Measurements from ENCODE around the gene PVRIG. TPM values are rescaled to one million over a fixed set of nuclear protein-coding genes. Genes with fewer than 3 reads are reported as not detected.
"Not testable (repeated sequence)": the region's sequence is repeated elsewhere in the genome, so short reads cannot be mapped to it uniquely, and the experiment has no call there.

The PVRIG gene
- total RNA-seq, 1 donor from 2014 or later: 0.12 TPM

DNA sequence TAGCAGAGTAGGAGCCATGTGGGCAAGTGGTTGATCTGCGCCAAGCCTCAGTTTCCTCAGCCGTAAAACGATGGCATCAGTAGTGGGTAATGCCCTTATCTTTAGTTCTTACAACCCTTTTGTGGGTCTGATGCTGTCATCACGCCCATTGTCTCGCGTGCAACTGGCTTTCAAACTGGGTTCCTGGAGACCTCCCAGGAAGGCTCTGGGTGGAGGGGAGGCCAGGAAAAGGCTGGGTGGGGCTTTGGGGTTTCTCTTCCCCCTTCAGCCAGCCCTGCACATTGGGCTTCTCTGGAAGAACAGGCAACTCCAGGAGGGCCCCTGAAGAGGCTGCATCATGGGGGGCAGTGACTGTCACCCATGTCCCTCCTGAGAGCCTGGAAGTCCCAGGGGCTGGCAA is 5.1 kb downstream of the PVRIG start:
- DNase-seq (ENCODE audit: extremely low read depth, low read depth, low spot score): not testable (repeated sequence)

DNA sequence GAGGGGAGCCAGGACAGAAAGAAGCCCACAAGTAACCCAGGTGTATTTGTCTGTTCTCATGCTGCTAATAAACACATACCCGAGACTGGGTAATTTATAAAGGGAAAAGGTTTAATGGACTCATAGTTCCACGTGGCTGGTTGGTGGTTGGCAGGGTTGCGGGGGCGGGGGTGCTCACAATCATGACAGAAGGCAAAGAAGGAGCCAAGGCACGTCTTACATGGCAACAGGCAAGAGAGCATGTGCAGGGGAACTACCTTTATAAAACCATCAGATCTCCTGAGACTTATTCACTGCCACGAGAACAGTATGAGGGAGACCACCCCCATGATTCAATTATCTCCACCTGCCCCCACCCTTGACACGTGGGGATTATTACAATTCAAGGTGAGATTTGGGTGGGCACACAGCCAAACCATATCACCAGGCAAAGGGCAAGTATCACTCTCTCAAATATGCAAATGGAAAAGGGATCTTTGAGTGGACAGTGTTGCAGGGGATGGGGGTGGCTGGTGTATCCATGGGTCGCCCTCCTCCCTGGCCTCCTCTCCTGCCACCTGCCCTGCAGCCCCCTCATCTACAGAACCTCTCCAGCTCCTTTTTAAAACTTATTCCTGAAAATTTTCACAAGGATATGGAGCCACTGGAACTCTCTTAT is 15.0 kb downstream of the PVRIG start:
- DNase-seq (ENCODE audit: extremely low read depth, low read depth, low spot score): not testable (repeated sequence)

DNA sequence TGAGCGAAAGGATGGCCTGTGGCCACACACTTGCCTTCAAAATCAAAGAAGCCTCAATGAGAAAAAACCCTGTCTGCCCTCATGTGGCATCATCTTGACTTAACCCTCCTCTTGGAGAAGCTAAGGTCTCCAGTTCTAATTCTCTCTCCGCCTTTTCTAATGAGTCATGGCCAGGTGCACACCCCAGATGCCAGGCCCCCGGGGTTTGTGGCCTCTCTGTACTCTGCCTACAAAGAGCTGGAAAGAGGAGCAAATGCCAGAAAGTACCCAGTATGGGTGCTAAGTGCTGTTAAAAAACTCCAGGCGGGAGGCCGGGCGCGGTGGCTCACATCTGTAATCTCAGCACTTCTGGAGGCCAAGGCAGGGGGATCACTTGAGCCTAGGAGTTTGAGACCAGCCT is 20.2 kb downstream of the PVRIG start:
- not testable (repeated sequence) for DNase-seq (ENCODE audit: extremely low read depth, low read depth, low spot score)

DNA sequence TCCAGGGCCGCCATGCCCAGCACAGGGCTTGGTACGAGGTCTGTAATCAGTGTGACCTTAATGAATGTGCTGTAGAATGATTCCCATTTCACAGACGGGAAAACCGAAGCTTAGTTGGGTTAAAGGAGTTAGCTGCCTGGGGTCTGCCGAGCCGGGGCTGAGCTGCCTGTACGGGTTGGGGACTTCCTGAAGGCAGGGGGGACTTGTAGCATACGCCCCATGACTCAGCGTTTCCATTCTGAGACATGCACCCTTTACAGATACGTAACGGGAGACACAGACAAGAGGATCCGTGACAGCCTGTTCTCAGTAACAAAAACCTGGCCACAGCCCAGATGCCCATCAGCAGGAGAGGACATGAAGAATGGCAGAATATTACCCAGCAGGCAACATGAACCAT is 23.6 kb downstream of the PVRIG start:
- not testable (repeated sequence) for DNase-seq (ENCODE audit: extremely low read depth, low read depth, low spot score)

DNA sequence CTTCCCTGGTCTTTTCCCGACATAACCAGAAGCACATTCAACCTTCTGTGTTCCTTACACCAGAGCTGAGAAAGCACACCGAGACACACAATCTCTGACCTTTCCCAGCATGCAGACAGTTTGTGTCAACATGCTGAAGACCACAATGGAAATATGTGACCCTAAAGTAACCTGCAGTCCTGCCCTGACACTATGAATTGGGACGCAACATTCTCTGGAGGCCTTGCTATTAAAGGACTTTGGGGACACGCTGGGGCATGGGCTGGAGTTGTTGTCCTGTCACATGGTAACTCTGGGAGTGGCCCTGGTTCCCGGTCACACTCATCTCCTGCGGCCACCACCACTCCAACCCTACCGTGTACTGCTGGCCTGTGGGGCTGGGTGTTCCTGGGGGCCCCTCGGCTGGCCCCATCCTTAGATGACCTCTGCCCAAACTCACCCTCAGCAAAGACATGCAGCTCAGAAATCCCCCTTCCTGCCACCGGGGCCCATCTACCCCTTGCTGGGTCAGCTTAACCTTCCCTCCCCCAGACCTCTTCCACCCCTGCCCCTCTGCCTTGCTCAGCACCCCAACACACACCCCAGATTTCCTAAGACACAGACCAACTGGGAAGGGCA is 25.3 kb downstream of the PVRIG start:
- DNase-seq (ENCODE audit: extremely low read depth, low read depth, low spot score): not testable (repeated sequence)

DNA sequence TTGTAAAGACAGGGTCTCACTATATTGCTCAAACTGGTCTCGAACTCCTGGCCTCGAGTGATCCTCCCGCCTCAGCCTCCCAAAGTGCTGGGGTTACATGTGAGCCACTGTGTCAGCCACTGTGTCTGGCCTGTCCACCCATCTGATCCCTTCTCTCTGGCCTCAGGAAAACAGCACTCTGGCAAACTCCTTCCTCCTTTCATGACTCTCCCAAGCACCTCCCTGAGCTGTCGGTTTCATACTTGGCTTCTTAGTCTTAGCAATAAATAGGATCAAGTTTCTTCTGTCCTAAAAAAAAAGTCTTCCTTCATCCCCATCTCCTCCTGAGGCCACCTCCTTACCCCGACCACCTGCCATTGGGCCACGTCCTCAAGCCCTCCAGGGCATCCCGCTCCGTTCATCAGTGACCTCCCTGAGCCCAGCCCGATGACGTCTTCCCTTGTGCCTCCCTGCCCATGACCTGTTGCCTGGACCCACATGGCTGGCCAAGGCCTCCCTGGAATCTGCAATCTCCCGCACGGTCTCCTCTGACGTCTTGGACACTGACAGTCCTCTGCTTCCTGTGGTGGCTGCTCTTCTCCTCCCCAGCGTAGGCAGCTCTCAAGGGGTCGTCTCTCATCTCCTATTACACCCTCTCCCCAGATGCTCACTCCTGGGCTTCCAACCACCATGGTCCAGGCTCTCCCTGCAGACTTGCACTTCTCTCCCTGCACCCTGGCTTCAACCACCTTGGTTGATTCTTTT is 26.5 kb downstream of the PVRIG start:
- not testable (repeated sequence) for DNase-seq (ENCODE audit: extremely low read depth, low read depth, low spot score)

DNA sequence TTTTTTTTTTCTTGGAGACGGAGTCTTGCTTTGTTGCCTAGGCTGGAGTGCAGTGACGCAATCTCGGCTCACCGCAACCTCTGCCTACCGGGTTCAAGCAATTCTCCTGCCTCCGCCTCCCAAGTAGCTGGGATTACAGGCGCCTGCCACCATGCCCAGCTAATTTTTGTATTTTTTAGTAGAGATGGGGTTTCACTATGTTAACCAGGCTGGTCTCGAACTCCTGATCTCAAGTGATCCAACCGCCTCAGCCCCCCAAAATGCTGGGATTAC is 27.1 kb downstream of the PVRIG start:
- DNase-seq (ENCODE audit: extremely low read depth, low read depth, low spot score): not testable (repeated sequence)

DNA sequence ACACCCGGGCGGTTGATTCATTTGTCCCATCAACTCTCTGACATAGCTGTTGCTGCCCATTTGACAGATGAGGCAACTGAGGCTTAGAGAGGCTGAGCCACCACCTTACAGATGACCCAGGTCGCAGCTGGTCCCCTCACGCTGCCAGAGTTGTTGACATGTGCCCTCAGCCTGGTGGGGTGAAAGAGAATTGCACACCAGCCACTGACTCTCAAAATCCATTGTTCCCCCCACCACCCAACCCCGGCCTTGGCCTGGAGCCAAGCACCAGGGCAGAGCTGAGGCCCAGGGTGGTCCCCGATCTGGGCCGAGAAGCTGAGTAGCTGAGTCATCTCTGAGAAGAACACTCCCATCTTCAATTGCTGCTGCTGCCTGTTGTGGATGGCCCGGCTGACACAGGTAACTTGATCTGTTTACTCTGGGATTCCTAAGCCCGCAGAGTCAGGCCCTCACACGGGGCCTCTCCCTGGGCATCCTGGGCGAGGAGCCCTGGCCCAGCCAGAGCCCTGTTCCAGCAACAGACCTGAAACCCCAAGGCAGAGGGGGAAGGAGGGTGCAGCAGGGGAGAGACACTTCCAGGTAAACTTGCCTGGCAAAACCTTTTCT is 27.5 kb downstream of the PVRIG start:
- DNase-seq (ENCODE audit: extremely low read depth, low read depth, low spot score): no peak

DNA sequence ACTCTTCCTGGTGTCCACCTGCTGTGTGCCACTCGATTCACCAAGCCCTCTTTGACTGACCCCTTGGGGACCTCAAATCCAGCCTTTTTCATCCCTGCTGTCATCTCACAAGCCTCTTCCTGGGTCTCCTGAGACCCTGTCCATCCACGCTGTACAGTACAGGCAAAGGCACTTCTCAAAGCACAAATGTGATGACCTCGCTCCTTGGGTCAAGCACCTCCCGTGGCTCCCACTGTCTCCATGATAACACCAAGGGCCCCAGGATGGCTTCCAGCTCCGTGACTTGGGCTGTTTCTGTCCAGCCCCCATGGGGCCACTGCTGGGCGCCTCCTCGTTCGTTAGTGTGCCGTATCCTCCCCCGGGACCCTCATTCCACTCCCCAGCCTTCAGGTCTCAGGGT is 28.7 kb downstream of the PVRIG start:
- DNase-seq (ENCODE audit: extremely low read depth, low read depth, low spot score): no peak

DNA sequence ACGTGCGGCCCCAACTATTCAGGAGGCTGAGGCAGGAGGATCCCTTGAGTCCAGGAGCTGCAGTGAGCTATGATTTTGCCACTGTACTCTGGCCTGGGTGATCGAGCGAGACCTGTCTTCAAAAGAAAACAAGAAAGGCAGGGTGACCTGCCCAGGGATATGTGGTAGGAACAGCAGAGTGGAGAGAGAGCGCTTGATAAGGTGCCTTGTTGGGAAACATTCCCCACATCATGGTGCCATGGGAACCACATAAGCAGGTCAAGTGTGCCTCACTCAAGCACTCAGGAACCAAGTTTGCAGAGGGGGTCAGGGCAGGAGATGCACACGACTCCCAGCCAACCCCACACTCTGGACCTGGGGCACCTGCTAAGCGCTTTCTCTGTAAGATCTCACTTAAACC is 37.3 kb downstream of the PVRIG start:
- DNase-seq (ENCODE audit: extremely low read depth, low read depth, low spot score): no peak

DNA sequence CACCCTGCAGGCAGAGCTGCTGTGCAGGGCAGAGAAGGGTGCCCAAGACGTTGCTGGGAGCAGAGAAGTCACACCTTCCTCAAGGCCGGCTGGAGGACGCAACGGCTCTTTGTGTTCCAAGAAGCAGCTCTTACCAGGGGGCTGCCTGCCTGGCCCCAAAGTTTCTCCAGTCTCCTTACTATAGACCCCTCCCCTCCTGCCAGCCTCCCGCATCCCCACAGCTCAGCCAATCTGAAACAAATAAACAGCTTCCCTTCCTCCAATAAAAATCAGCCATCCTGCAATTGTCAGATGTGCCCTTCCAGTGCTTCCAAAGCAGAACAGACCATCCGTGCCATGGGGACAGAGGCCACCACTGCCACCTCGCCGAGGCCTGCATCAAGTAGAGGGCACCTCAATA is 40.2 kb downstream of the PVRIG start:
- DNase-seq (ENCODE audit: extremely low read depth, low read depth, low spot score): not testable (repeated sequence)

DNA sequence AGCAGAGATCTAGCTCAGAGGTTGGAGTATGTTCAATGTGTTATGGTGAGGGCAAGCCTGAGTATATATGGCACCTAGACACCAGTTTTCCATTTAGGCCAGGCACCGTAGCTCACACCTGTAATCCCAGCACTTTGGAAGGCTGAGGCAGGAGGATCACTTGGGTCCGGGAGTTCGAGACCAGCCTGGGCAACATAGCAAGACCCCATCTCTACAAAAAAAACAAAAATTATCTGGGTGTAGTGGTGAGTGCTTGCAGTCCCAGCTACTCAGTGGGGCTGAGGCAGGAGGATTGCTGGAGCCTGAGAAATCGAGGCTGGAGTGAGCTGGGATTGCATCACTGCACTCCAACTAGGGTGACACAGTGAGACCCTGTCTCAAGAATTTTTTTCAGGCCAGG is 43.1 kb downstream of the PVRIG start:
- not testable (repeated sequence) for DNase-seq (ENCODE audit: extremely low read depth, low read depth, low spot score)

DNA sequence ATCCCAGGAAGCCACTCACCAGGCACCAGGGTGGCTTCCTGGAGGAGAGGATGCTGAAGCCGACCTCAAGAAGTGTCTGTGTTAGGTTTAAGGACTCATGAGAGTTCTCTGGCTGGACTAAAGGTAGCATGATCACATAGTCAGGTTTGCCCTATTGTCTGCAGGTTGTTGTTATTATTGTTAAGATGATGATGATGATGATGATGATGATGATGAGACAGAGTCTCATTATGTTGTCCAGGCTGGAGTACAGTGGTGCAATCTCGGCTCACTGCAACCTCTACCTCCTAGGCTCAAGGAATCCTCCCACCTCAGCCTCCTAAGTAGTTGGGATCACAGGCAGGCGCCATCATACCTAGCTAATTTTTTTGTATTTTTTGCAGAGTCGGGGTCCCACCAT is 44.5 kb downstream of the PVRIG start:
- not testable (repeated sequence) for DNase-seq (ENCODE audit: extremely low read depth, low read depth, low spot score)

DNA sequence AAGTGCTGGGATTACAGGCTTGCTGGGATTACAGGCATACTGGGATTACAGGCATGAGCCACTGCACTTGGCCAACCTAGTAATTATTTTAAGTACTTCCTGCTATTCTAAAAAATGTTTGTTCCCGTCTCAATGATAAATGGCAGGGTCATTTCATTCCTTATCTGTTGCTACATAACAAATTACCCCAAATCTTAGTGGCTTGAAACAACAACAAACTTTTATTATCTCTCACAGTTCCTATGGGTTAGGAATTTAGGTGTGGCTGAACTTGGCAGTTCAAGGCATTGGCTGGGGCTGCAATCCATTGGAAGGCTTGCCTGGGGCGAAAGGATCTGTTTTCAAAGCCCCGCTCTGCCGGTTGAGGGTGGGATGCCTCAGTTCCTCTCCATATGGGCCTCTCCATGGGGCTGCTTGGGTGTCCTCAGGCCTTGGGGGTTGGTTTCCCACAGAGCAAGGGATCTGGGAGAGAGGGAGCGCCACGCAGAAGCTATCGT is 45.0 kb downstream of the PVRIG start:
- DNase-seq (ENCODE audit: extremely low read depth, low read depth, low spot score): not testable (repeated sequence)

DNA sequence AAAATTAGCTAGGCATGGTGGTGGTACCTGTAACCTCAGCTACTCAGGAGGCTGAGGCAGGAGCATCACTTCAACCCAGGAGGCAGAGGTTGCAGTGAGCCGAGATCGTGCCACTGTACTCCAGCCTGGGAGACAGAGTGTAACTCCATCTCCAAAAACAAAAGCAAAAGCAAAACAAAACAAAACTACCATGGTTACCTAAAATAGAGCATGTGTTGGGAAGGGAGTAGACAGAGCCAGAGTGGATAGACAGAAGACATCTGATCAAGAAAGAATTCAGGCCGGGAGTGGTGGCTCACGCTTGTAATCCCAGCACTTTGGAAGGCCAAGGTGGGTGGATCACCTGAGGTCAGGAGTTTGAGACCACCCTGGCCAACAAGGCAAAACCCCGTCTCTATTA is 46.1 kb downstream of the PVRIG start:
- not testable (repeated sequence) for DNase-seq (ENCODE audit: extremely low read depth, low read depth, low spot score)

DNA sequence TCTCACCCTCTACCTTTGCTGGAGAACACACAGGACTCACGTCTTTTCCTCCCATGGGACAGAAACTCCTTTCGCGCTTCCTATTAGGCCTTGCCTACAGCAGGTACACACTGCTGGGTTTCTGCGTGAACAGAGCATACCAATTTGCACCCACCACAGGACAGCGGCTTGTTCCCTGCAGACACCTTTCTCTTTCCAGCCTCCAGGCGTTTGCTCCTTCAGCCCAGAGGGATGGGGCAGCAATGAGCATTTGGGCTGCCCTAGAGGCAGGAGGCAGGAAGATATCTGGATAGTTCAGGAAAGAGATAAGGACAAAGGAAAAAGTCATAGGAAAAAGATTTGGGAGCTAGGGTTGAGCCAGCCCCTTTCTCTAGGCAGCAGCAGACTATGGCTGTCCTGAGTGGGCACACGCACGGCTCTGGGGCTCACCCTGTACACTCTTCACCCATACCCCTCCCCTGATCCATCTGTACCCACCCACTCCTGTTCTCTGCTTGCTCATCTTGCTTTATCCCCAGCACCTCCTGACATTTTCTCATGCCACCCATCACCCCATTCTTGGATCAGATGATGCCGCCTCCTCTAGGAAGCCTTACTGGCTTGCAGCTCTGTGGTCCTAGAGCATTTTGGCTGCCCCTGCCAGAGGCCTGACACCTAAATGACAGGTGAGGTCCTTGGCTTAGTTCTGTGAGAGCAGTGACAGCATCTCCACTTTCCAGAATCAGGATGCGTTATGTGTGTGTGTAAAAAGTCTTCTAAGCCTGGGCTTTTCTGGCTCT is 47.0 kb downstream of the PVRIG start:
- no peak for DNase-seq (ENCODE audit: extremely low read depth, low read depth, low spot score)

DNA sequence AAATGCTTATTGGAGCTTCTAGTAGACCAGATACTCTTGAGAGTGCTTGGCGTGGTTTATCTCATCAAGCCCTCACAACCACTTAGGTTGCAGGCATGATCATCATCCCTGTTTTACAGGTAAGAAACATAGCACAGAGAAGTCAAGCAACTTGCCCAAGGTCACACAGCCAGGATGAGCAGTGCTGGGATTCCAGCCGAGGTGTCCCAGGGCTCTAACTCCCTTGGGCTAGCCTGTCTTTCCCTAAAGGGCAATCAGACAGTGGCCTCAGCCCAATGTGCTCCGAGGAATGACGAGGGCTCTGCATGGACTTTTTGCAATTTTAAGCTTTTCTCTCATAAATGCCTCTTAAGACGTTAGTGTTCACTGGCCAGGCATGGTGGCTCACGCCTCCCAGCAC is 47.9 kb downstream of the PVRIG start:
- no peak for DNase-seq (ENCODE audit: extremely low read depth, low read depth, low spot score)

DNA sequence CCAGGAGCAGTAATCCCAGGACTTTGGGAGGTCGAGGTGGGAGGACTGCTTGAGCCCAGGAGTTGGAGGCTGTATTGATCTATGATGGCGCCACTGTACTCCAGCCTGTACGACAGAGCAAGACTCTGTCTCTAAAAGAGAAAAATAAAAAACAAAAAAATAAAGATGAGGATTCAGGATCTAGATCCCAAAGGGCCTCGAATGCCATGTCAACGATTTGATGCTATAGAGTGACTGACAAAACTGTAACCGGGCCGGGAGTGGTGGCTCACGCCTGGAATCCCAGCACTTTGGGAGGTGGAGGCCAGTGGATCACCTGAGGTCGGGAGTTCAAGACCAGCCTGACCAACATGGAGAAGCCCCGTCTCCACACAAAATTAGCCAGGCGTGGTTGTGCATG is 49.1 kb downstream of the PVRIG start:
- DNase-seq (ENCODE audit: extremely low read depth, low read depth, low spot score): not testable (repeated sequence)

DNA sequence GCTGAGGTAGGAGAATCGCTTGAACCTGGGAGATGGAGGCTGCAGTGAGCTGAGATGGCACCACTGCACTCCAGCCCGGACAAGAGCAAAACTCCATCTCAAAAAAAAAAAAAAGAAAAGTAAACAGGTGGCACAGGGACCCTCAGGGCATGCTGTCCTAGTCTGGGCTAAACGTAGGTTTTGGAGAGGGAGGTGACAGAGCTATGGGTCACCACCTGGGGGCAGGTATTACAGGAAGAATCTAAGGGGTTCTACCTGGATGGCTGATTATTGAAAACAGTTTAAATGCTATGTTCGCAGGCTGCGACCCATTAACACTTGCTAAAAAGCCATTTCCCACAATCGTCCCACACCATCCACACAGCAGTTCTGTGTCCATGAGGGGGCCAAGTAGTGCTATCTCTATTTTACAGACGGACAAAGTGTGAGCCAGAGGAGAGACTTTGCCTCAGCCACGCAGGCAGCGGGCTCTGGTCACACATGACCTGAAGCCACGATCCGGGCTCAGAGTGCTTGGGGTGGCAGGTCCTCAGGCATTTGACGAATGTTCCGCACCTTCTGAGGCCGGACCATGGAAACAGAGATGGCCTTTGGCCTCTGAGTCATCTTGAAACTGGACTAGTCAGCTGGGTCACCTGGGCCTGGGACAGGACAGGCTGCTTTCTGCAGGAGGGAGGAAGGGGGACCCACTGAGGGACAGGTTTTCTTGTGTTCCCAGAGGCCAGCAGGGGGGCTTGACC is 49.7 kb downstream of the PVRIG start:
- DNase-seq (ENCODE audit: extremely low read depth, low read depth, low spot score): not testable (repeated sequence)

Data from glomerular endothelial cell (primary cell).